Measurements from ENCODE around the gene RASAL2. TPM values are rescaled to one million over a fixed set of nuclear protein-coding genes. Genes with fewer than 3 reads are reported as not detected.
"Not testable (repeated sequence)": the region's sequence is repeated elsewhere in the genome, so short reads cannot be mapped to it uniquely, and the experiment has no call there.

Gene RASAL2
- total and polyA plus RNA-seq, 4 experiments from 2014 or later, result 0.28 to 0.32 TPM; not detected in 2

GRCh38 chr1:178119628-178120027 lies 25.7 kb downstream of the RASAL2 start:
- intact Hi-C loops (cut with micrococcal nuclease), result no loop called here
- H3K27me3 ChIP-seq (ENCODE audit: insufficient read depth, low read length), result no peaks in the 10 kb centered on the region
- H3K4me1 ChIP-seq (ENCODE audit: insufficient read depth, low read length), result no peaks in the 10 kb centered on the region
- Mint-ChIP-seq H3K4me3 (no peak overlapping the region), H3K9me3 (peaks cover 0 to 7% (median 3%) of the 10 kb centered on the region in 8 donors), H3K36me3 (no peaks in the 10 kb centered on the region), H3K27me3 (no peaks in the 10 kb centered on the region), H3K27ac (no peak overlapping the region), H3K4me1 (no peaks in the 10 kb centered on the region)
- H3K36me3 ChIP-seq (ENCODE audit: insufficient read depth, low read length), result no peaks in the 10 kb centered on the region
- POLR2A ChIA-PET (ENCODE audit: partially characterized antibody), result no interaction called here
- DNase-seq, result no peak
- H3K27ac ChIP-seq (ENCODE audit: low read depth, low read length), result no peak overlapping the region
- CTCF ChIA-PET (ENCODE audit: partially characterized antibody), result no interaction called here
- H3K4me3 ChIP-seq (ENCODE audit: low read length in 2 of 2), result no peak overlapping the region
- H3K9me3 ChIP-seq (ENCODE audit: control insufficient read depth in 1 of 2, low read length in 2 of 2), result no peaks in the 10 kb centered on the region

DNA sequence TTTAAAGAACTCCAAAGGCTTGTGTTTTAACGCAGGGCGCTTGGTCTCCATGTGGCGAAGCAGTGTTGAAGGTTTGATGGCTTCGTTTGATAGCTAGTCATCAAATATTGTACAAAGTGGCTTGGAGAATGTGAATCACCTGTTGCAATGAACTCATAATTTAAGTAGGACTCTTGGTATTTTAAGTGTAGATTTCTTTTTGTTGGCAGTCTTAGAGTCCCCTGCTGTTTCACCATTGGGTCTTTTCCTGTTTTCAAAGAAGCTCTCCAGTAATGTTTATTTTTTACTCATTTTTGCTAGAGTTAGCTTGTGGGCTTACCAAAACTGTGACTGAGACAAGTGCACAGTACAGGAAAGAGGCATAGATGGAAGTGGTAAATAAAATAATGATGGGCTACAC lies 26.2 kb downstream of the RASAL2 start:
- CTCF ChIA-PET (ENCODE audit: partially characterized antibody), result no interaction called here
- Histone ChIP-seq H3K4me3 (ENCODE audit: low read length in 2 of 2) (no peak overlapping the region), H3K4me1 (ENCODE audit: insufficient read depth, low read length) (no peaks in the 10 kb centered on the region), H3K27me3 (ENCODE audit: insufficient read depth, low read length) (no peaks in the 10 kb centered on the region), H3K9me3 (ENCODE audit: control insufficient read depth in 1 of 2, low read length in 2 of 2) (no peaks in the 10 kb centered on the region), H3K27ac (ENCODE audit: low read depth, low read length) (no peak overlapping the region), H3K36me3 (ENCODE audit: insufficient read depth, low read length) (no peaks in the 10 kb centered on the region)
- POLR2A ChIA-PET (ENCODE audit: partially characterized antibody), result no interaction called here
- H3K9me3 Mint-ChIP-seq, result peaks cover 0 to 7% (median 3%) of the 10 kb centered on the region in 8 donors
- no peak overlapping the region for H3K4me3 Mint-ChIP-seq
- no peak for DNase-seq
- H3K27me3 Mint-ChIP-seq, result no peaks in the 10 kb centered on the region
- H3K36me3 Mint-ChIP-seq, result no peaks in the 10 kb centered on the region
- no peak overlapping the region for H3K27ac Mint-ChIP-seq
- intact Hi-C loops (cut with micrococcal nuclease), result no loop called here
- H3K4me1 Mint-ChIP-seq, result no peaks in the 10 kb centered on the region

DNA sequence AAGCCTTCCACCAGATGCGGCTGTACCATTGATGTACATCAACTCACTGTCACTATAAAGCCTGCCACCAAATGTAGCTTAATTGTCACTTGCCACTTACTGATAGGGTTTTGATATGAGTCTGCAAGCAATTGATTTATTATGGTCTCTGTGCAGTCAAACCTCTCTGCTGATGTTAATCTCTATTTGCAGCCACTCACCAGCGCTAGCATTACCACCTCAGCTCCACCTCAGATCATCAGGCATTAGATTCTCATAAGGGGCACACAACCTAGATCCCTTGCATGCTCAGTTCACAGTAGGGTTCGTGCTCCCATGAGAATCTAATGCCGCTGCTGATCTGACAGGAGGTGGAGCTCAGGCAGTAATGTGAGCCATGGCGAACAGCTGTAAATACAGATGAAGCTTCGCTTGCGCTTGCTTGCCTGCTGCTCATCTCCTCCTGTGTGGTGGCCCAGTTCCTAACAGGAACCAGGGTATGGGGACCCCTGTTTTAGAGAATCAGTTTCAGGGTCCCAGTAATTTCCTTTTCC lies 26.7 kb downstream of the RASAL2 start:
- H3K27ac Mint-ChIP-seq; H3K36me3 ChIP-seq (ENCODE audit: insufficient read depth, low read length); H3K4me1 ChIP-seq (ENCODE audit: insufficient read depth, low read length); H3K9me3 ChIP-seq (ENCODE audit: control insufficient read depth in 1 of 2, low read length in 2 of 2); H3K27me3 ChIP-seq (ENCODE audit: insufficient read depth, low read length); H3K9me3 Mint-ChIP-seq; H3K4me1 Mint-ChIP-seq; POLR2A ChIA-PET (ENCODE audit: partially characterized antibody); DNase-seq; CTCF ChIA-PET (ENCODE audit: partially characterized antibody); intact Hi-C loops (cut with micrococcal nuclease); H3K4me3 Mint-ChIP-seq; H3K36me3 Mint-ChIP-seq; H3K4me3 ChIP-seq (ENCODE audit: low read length in 2 of 2); H3K27ac ChIP-seq (ENCODE audit: low read depth, low read length); H3K27me3 Mint-ChIP-seq: not testable (repeated sequence)

DNA sequence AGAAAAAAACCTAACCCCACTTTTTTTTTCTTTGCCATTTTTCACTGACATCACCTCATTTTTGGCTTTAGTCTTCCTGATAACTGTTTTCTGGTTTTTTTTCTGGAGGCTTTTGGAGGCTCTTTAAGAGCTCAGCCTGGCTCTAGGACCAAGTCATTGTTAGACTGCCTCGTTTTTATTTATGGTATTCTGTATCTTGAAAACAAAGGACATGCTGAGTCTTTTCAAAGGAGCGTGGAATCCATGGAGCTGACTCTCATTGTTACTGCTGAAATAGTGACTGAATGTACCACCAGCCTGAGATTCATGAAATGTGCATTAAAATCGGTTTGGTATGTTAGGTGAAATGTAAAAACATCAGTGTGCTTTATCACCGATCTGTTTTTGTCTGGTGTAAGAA lies 28.0 kb downstream of the RASAL2 start:
- Histone ChIP-seq H3K9me3 (ENCODE audit: control insufficient read depth in 1 of 2, low read length in 2 of 2) (no peaks in the 10 kb centered on the region), H3K4me3 (ENCODE audit: low read length in 2 of 2) (no peak overlapping the region), H3K36me3 (ENCODE audit: insufficient read depth, low read length) (no peaks in the 10 kb centered on the region), H3K27me3 (ENCODE audit: insufficient read depth, low read length) (no peaks in the 10 kb centered on the region), H3K4me1 (ENCODE audit: insufficient read depth, low read length) (no peaks in the 10 kb centered on the region), H3K27ac (ENCODE audit: low read depth, low read length) (no peak overlapping the region)
- H3K27ac Mint-ChIP-seq, result no peak overlapping the region
- CTCF ChIA-PET (ENCODE audit: partially characterized antibody), result no interaction called here
- no peaks in the 10 kb centered on the region for H3K27me3 Mint-ChIP-seq
- POLR2A ChIA-PET (ENCODE audit: partially characterized antibody), result no interaction called here
- H3K4me3 Mint-ChIP-seq, result no peak overlapping the region
- no peak for DNase-seq
- H3K36me3 Mint-ChIP-seq, result no peaks in the 10 kb centered on the region
- intact Hi-C loops (cut with micrococcal nuclease), result no loop called here
- H3K9me3 Mint-ChIP-seq, result peaks cover 0 to 7% (median 2%) of the 10 kb centered on the region in 8 donors
- H3K4me1 Mint-ChIP-seq, result no peaks in the 10 kb centered on the region

DNA sequence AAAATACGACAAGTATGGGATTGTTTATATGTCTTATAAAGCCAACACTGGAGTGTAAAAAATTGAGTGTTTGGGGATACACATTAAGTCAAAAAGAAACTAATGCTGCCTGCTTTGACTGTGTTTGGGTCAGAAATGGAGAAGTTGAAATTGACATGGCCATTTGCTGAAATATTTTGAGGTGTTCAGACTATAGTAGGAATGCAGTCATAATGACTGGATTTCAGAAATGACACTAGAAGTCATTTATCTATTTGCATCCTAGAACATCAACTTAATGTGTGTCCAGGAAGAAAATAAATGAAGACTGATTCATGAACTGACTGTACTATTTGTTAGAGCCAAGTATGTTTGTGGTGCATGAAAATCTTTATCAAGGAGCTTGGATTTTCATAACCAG lies 28.4 kb downstream of the RASAL2 start:
- no peaks in the 10 kb centered on the region for H3K27me3 Mint-ChIP-seq
- intact Hi-C loops (cut with micrococcal nuclease), result no loop called here
- no peaks in the 10 kb centered on the region for H3K36me3 ChIP-seq (ENCODE audit: insufficient read depth, low read length)
- no peaks in the 10 kb centered on the region for H3K4me1 Mint-ChIP-seq
- no peak for DNase-seq
- no peaks in the 10 kb centered on the region for H3K36me3 Mint-ChIP-seq
- no peak overlapping the region for H3K4me3 Mint-ChIP-seq
- no peaks in the 10 kb centered on the region for H3K9me3 ChIP-seq (ENCODE audit: control insufficient read depth in 1 of 2, low read length in 2 of 2)
- no peak overlapping the region for H3K27ac Mint-ChIP-seq
- peaks cover 0 to 7% (median 2%) of the 10 kb centered on the region in 8 donors for H3K9me3 Mint-ChIP-seq
- POLR2A ChIA-PET (ENCODE audit: partially characterized antibody), result no interaction called here
- no peaks in the 10 kb centered on the region for H3K4me1 ChIP-seq (ENCODE audit: insufficient read depth, low read length)
- no peak overlapping the region for H3K27ac ChIP-seq (ENCODE audit: low read depth, low read length)
- no peak overlapping the region for H3K4me3 ChIP-seq (ENCODE audit: low read length in 2 of 2)
- CTCF ChIA-PET (ENCODE audit: partially characterized antibody), result no interaction called here
- H3K27me3 ChIP-seq (ENCODE audit: insufficient read depth, low read length), result no peaks in the 10 kb centered on the region

- Histone ChIP-seq H3K27ac (ENCODE audit: low read depth, low read length) (no peak overlapping the region), H3K4me3 (ENCODE audit: low read length in 2 of 2) (no peak overlapping the region), H3K4me1 (ENCODE audit: insufficient read depth, low read length) (no peaks in the 10 kb centered on the region), H3K27me3 (ENCODE audit: insufficient read depth, low read length) (no peaks in the 10 kb centered on the region), H3K9me3 (ENCODE audit: control insufficient read depth in 1 of 2, low read length in 2 of 2) (no peaks in the 10 kb centered on the region), H3K36me3 (ENCODE audit: insufficient read depth, low read length) (no peaks in the 10 kb centered on the region)
- ChIA-PET POLR2A (ENCODE audit: partially characterized antibody) (no interaction called here), CTCF (ENCODE audit: partially characterized antibody) (no interaction called here)
- DNase-seq, result no peak
- H3K27ac Mint-ChIP-seq, result no peak overlapping the region
- no peaks in the 10 kb centered on the region for H3K36me3 Mint-ChIP-seq
- no peak overlapping the region for H3K4me3 Mint-ChIP-seq
- H3K27me3 Mint-ChIP-seq, result no peaks in the 10 kb centered on the region
- peaks cover 0 to 7% (median 3%) of the 10 kb centered on the region in 8 donors for H3K9me3 Mint-ChIP-seq
- no peaks in the 10 kb centered on the region for H3K4me1 Mint-ChIP-seq
- intact Hi-C loops (cut with micrococcal nuclease), result no loop called here
Observed at GRCh38 chr1:178124115-178124514, 30.2 kb downstream of the RASAL2 start.

- no peak for DNase-seq
- Histone ChIP-seq H3K4me3 (ENCODE audit: low read length in 2 of 2) (no peak overlapping the region), H3K27ac (ENCODE audit: low read depth, low read length) (no peak overlapping the region), H3K9me3 (ENCODE audit: control insufficient read depth in 1 of 2, low read length in 2 of 2) (no peaks in the 10 kb centered on the region), H3K36me3 (ENCODE audit: insufficient read depth, low read length) (no peaks in the 10 kb centered on the region), H3K4me1 (ENCODE audit: insufficient read depth, low read length) (no peaks in the 10 kb centered on the region), H3K27me3 (ENCODE audit: insufficient read depth, low read length) (no peaks in the 10 kb centered on the region)
- POLR2A ChIA-PET (ENCODE audit: partially characterized antibody), result no interaction called here
- Mint-ChIP-seq H3K27ac (no peak overlapping the region), H3K9me3 (peaks cover 0 to 3% (median 0%) of the 10 kb centered on the region in 8 donors), H3K27me3 (no peaks in the 10 kb centered on the region), H3K4me3 (no peak overlapping the region), H3K36me3 (no peaks in the 10 kb centered on the region), H3K4me1 (no peaks in the 10 kb centered on the region)
- CTCF ChIA-PET (ENCODE audit: partially characterized antibody), result no interaction called here
- intact Hi-C loops (cut with micrococcal nuclease), result no loop called here
Observed at GRCh38 chr1:178126261-178126660, 32.4 kb downstream of the RASAL2 start.

- intact Hi-C loops (cut with micrococcal nuclease), result no loop called here
- CTCF ChIA-PET (ENCODE audit: partially characterized antibody), result no interaction called here
Observed at GRCh38 chr1:178126741-178127185, 32.9 kb downstream of the RASAL2 start.

More at GRCh38 chr1:178126741-178127185, 32.9 kb downstream of the RASAL2 start:
- H3K27me3 Mint-ChIP-seq, result no peaks in the 10 kb centered on the region
- POLR2A ChIA-PET (ENCODE audit: partially characterized antibody), result no interaction called here
- H3K4me3 Mint-ChIP-seq, result no peak overlapping the region
- H3K27ac Mint-ChIP-seq, result no peak overlapping the region
- H3K9me3 ChIP-seq (ENCODE audit: control insufficient read depth in 1 of 2, low read length in 2 of 2), result no peaks in the 10 kb centered on the region
- no peaks in the 10 kb centered on the region for H3K27me3 ChIP-seq (ENCODE audit: insufficient read depth, low read length)
- DNase-seq, result no peak
- H3K9me3 Mint-ChIP-seq, result peaks cover 0 to 3% (median 0%) of the 10 kb centered on the region in 8 donors
- H3K4me1 ChIP-seq (ENCODE audit: insufficient read depth, low read length), result no peaks in the 10 kb centered on the region
- no peak overlapping the region for H3K4me3 ChIP-seq (ENCODE audit: low read length in 2 of 2)
- no peak overlapping the region for H3K27ac ChIP-seq (ENCODE audit: low read depth, low read length)
- H3K4me1 Mint-ChIP-seq, result no peaks in the 10 kb centered on the region
- H3K36me3 ChIP-seq (ENCODE audit: insufficient read depth, low read length), result no peaks in the 10 kb centered on the region
- H3K36me3 Mint-ChIP-seq, result no peaks in the 10 kb centered on the region
